T-cell (primary cell): Measurements from ENCODE around the gene CSF2. TPM values are rescaled to one million over a fixed set of nuclear protein-coding genes. Genes with fewer than 3 reads are reported as not detected.

ENCODE experiments used
- ATAC-seq, 4 experiments: fragments of 200-7000 bp in 3 of 4; fragments of 150-1000 bp in 1 of 4; cut with Tn5 transposase; replicated peaks in 1 of 4; 1 replicate in 3 of 4; 2 replicates in 1 of 4; pipeline ENCODE4 v1.10.0; 2021; ENCODE audit warnings: moderate library complexity in 3 of 4, mild to moderate bottlenecking in 2 of 4, moderate number of reproducible peaks in 1 of 4
- CTCF ChIA-PET, 2 donors: fragments of 300-600 bp; sonication (Branson Sonifier 250); formaldehyde crosslinking; loops; one replicate each; lab custom pipeline; 2022; ENCODE audit warnings: antibody characterized with exemption in 2 of 2; lab: Charles Lee
- POLR2A ChIA-PET, 2 donors: fragments of 300-600 bp; sonication (Branson Sonifier 250); formaldehyde crosslinking; loops; one replicate each; lab custom pipeline; 2022; ENCODE audit warnings: antibody characterized with exemption in 2 of 2; lab: Charles Lee
- DNase-seq, 35 experiments: peaks; one replicate each; pipeline versions ENCODE4 v3.0.0 to v3.0.0-alpha.2; 2013 to 2023
- H3K27ac ChIP-seq: one replicate; pipeline ENCODE4 v1.5.1; 2013; ENCODE audit warnings: low read length
- H3K27me3 ChIP-seq, 2 experiments: replicated peaks in 1 of 2; 1 replicate in 1 of 2; 2 replicates in 1 of 2; pipeline versions ENCODE4 v1.6.1 to v1.7.0; 2013; ENCODE audit warnings: low read length in 1 of 2, mixed read lengths in 1 of 2; ENCODE audit not compliant: control insufficient read depth in 2 of 2, insufficient read depth in 2 of 2; ENCODE audit errors: extremely low read depth in 1 of 2
- H3K36me3 ChIP-seq, 2 donors: 1 replicate in 1 of 2; 2 replicates in 1 of 2; pipeline versions ENCODE4 v1.6.1 to v1.7.0; 2013; ENCODE audit warnings: low read length in 1 of 2; ENCODE audit not compliant: control insufficient read depth in 2 of 2, insufficient read depth in 1 of 2; ENCODE audit errors: extremely low read depth in 1 of 2
- H3K4me1 ChIP-seq, 2 experiments: 1 replicate in 1 of 2; 2 replicates in 1 of 2; pipeline versions ENCODE4 v1.6.1 to v1.7.0; 2013; ENCODE audit warnings: low read length in 2 of 2, mixed read lengths in 1 of 2; ENCODE audit not compliant: insufficient read depth in 2 of 2, control insufficient read depth in 1 of 2; ENCODE audit errors: extremely low read depth in 1 of 2
- H3K4me3 ChIP-seq, 2 donors: 1 replicate in 1 of 2; 2 replicates in 1 of 2; pipeline versions ENCODE4 v1.5.1 to v1.7.0; 2013; ENCODE audit warnings: mild to moderate bottlenecking in 2 of 2, low read length in 1 of 2, moderate library complexity in 1 of 2; ENCODE audit not compliant: control insufficient read depth in 1 of 2; ENCODE audit errors: extremely low read depth in 1 of 2
- H3K9me3 ChIP-seq: 2 replicates; pipeline ENCODE4 v1.7.0; 2013
- H3K27ac Mint-ChIP-seq, 2 donors: one replicate each; pipeline ENCODE4 v1.8.0; 2020 to 2021; ENCODE audit warnings: mild to moderate bottlenecking in 2 of 2, mixed read lengths in 2 of 2
- H3K27me3 Mint-ChIP-seq, 2 donors: one replicate each; pipeline ENCODE4 v1.8.0; 2021 to 2022; ENCODE audit warnings: mixed read lengths in 2 of 2
- H3K36me3 Mint-ChIP-seq: one replicate; pipeline ENCODE4 v1.8.0; 2021; ENCODE audit warnings: mixed read lengths
- H3K4me1 Mint-ChIP-seq, 3 donors: one replicate each; pipeline ENCODE4 v1.8.0; 2020 to 2022; ENCODE audit warnings: mixed read lengths in 3 of 3, mild to moderate bottlenecking in 1 of 3
- H3K4me3 Mint-ChIP-seq, 3 donors: one replicate each; pipeline ENCODE4 v1.8.0; 2020 to 2022; ENCODE audit warnings: mild to moderate bottlenecking in 3 of 3, mixed read lengths in 3 of 3, moderate library complexity in 3 of 3
- H3K9me3 Mint-ChIP-seq, 3 donors: one replicate each; pipeline ENCODE4 v1.8.0; 2020 to 2022; ENCODE audit warnings: mixed read lengths in 3 of 3
- WGBS: methylation state at CpG from one replicate; pipeline ENCODE4 v1.1.5; 2013; ENCODE audit warnings: missing lambda C conversion rate; ENCODE audit not compliant: insufficient coverage; 5-methylcytosine and 5-hydroxymethylcytosine counted together
- total RNA-seq, 35 experiments: library from RNA in 6 of 35; stranded (reverse) in 6 of 35; fragments of 120-200 nt in 1 of 35; gene quantifications; one replicate each; pipeline versions ENCODE4 v1.2.1 to v1.2.4 and lab custom pipeline; 2013 to 2026

Gene CSF2
- total RNA-seq (under 1 TPM in 1 of 5 donors, not detected in 4; 0.89 TPM), total RNA-seq (lab: John Stamatoyannopoulos, UW) (0.06 to 1,684 (median 4.1) reads per million in 29 experiments)
- not detected for total RNA-seq (2013)

DNA sequence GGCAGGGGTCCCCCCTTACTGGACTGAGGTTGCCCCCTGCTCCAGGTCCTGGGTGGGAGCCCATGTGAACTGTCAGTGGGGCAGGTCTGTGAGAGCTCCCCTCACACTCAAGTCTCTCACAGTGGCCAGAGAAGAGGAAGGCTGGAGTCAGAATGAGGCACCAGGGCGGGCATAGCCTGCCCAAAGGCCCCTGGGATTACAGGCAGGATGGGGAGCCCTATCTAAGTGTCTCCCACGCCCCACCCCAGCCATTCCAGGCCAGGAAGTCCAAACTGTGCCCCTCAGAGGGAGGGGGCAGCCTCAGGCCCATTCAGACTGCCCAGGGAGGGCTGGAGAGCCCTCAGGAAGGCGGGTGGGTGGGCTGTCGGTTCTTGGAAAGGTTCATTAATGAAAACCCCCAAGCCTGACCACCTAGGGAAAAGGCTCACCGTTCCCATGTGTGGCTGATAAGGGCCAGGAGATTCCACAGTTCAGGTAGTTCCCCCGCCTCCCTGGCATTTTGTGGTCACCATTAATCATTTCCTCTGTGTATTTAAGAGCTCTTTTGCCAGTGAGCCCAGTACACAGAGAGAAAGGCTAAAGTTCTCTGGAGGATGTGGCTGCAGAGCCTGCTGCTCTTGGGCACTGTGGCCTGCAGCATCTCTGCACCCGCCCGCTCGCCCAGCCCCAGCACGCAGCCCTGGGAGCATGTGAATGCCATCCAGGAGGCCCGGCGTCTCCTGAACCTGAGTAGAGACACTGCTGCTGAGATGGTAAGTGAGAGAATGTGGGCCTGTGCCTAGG is at the start of gene CSF2:
Gene CSF2 (plus strand): TSS at position 559 of the 783 bp plus-strand sequence. CDS start 35 bp downstream, at position 594.
- DNase-seq (no peak), ATAC-seq (peak in 1 of 4 experiments; percentile 14)
- CTCF ChIA-PET, result no interaction called here
- no peaks in the 10 kb centered on the region for H3K27me3 ChIP-seq
- peaks cover 0 to 52% (median 23%) of the 10 kb centered on the region in 3 donors for H3K4me1 Mint-ChIP-seq
- no peak within 1 kb of the TSS for H3K27ac ChIP-seq
- no peaks in the 10 kb centered on the region for H3K9me3 Mint-ChIP-seq
- no peak within 1 kb of the TSS for H3K4me3 Mint-ChIP-seq
- WGBS, result 63% methylated on average over 6 of the region's 12 CpGs
- POLR2A ChIA-PET, result no interaction called here
- no peaks in the 10 kb centered on the region for H3K9me3 ChIP-seq
- H3K4me3 ChIP-seq, result no peak within 1 kb of the TSS
- H3K27me3 Mint-ChIP-seq, result no peaks in the 10 kb centered on the region
- H3K36me3 Mint-ChIP-seq, result no peaks in the 10 kb centered on the region
- H3K4me1 ChIP-seq, result peaks cover 0 to 30% of the 10 kb centered on the region in 2 experiments
- peak within 1 kb of the TSS in 1 of 2 donors; percentile 39 for H3K27ac Mint-ChIP-seq
- no peaks in the 10 kb centered on the region for H3K36me3 ChIP-seq

DNA sequence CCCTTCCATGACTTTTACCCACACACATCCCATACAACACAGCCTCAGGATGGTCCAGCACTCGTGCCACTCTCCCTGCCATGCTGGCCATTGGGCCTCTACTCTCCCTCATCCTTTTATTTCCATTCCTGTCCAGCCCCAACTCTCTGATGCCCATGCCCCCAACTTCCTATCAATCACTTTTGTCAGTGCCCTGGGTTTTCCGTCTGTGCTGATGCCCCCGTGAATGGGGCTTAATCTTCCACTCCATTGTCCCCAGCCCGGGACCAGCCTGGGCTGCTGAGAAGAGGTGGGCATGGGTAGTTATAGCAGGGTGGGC is 49.5 kb upstream of the CSF2 start:
- ChIA-PET CTCF (interaction anchor here in 1 of 2 donors (0.7 kb wide), 1 partner anchor 435 kb away, joined by 3 read pairs; no protein-coding TSS in a partner anchor), POLR2A (interaction anchor here in 1 of 2 donors (0.6 kb wide), 1 partner anchor 337 kb away, joined by 3 read pairs; no protein-coding TSS in a partner anchor)
- H3K27ac ChIP-seq, result no peak overlapping the region
- ATAC-seq, result no peak
- WGBS, result 75% methylated on average over 1 of the region's 4 CpGs
- no peak for DNase-seq
- H3K27me3 Mint-ChIP-seq, result peaks cover 0 to 8% of the 10 kb centered on the region in 2 donors
- no peak overlapping the region for H3K4me3 ChIP-seq
- no peaks in the 10 kb centered on the region for H3K9me3 ChIP-seq
- no peak overlapping the region for H3K27ac Mint-ChIP-seq
- no peaks in the 10 kb centered on the region for H3K27me3 ChIP-seq
- H3K9me3 Mint-ChIP-seq, result no peaks in the 10 kb centered on the region
- no peak overlapping the region for H3K4me3 Mint-ChIP-seq
- H3K36me3 Mint-ChIP-seq, result no peaks in the 10 kb centered on the region
- peaks cover 10 to 49% of the 10 kb centered on the region in 2 experiments for H3K4me1 ChIP-seq
- peaks cover 25 to 27% (median 26%) of the 10 kb centered on the region in 3 donors for H3K4me1 Mint-ChIP-seq
- H3K36me3 ChIP-seq, result no peaks in the 10 kb centered on the region

DNA sequence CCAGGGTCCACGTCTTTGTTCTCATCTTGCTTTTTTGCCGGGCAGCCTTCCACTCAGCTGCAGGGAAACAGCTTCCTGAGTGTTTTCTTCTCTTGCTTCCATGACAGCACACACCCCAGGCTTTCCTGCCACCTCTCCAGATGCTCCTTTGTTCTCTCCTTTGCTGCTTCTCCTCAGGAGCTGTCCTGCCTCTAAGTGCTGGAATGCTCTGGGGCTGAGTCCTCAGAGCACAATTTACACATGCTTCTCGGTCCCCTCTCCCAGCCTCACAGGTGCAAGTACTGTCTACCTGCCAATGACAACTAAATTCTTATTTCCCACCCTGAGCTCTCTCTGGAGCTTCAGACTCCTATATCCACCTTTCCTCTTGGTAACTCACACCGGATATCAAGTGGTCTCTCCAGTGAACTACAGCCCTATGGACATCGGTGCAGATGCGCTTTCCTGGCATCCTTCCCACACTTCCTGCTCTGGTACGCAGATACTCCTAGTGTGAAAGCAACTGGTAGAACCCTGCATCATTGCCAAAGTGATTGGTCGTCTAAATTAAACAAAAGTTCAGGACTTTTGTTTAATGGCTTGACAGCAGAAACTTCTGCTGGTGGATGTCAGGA is 48.7 kb upstream of the CSF2 start:
- no peak overlapping the region for H3K4me3 Mint-ChIP-seq
- ChIA-PET CTCF (no interaction called here), POLR2A (interaction anchor here in 1 of 2 donors (0.6 kb wide), 1 partner anchor 1452 kb away, joined by 3 read pairs; no protein-coding TSS in a partner anchor)
- no peak overlapping the region for H3K27ac Mint-ChIP-seq
- WGBS, result 95% methylated on average over 8 of the region's 8 CpGs
- no peaks in the 10 kb centered on the region for H3K9me3 Mint-ChIP-seq
- Histone ChIP-seq H3K27ac (no peak overlapping the region), H3K4me3 (no peak overlapping the region), H3K9me3 (no peaks in the 10 kb centered on the region), H3K36me3 (no peaks in the 10 kb centered on the region), H3K4me1 (peaks cover 4 to 41% of the 10 kb centered on the region in 2 experiments), H3K27me3 (no peaks in the 10 kb centered on the region)
- peak in 1 of 35 experiments; percentile 3 for DNase-seq
- peaks cover 18 to 28% (median 20%) of the 10 kb centered on the region in 3 donors for H3K4me1 Mint-ChIP-seq
- no peak for ATAC-seq
- peaks cover 3 to 13% of the 10 kb centered on the region in 2 donors for H3K27me3 Mint-ChIP-seq
- no peaks in the 10 kb centered on the region for H3K36me3 Mint-ChIP-seq

DNA sequence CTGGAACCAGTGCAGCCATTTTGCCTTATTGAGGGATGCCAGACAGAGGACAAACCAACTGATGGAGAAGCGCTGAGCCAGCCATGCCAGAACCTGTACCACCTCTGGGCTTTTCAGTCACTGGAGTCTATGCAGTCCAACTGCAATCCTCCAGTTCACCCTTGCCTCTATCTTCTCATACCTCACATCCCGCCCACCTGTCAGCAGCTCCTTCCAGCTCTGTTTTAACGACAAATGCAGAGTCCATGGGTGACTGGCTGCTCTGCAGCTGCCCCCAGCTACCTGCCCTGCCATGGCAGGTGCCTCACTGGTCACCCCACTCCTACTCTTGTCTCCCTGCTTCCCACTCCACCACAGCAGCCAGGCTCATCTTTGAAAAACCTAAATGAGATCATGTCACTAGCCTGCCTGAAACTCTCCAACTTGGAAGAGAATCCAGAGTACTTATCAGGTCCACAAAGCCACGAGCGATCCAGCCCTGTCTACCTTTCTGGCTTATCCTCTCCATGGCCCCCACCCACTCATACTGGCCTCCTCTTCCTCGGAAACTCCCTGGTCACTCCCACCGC is 48.1 kb upstream of the CSF2 start:
- WGBS, result 94% methylated on average over 7 of the region's 7 CpGs

DNA sequence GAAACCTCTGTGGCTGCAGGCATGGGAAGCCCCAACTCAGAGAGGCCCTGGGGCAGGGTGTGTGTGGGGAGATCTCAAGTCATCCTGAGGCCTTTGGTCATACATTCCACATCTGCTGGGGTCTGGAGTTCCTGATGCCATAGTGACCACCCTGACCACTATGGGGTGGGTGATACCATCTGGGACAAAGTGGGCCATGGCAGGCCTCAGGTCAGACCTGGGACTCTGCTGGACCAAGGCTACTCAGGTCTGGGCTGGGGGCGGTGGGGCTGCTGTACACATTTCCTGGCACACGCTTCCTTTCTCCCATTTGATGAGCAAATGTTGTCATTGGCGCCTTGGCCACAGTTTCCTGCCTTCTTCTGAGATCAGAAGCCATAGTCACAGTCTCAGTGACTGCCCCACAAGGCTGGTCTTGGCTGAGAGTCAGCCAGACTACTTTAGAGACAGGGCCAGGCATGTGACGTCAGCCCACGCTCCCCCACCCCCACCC is 47.0 kb upstream of the CSF2 start:
- peaks cover 5 to 20% (median 6%) of the 10 kb centered on the region in 3 donors for H3K4me1 Mint-ChIP-seq
- peak in 31 of 35 experiments; percentile 24 to 78 (median 44) for DNase-seq
- H3K36me3 ChIP-seq, result no peaks in the 10 kb centered on the region
- POLR2A ChIA-PET, result no interaction called here
- H3K9me3 Mint-ChIP-seq, result no peaks in the 10 kb centered on the region
- no peak overlapping the region for H3K4me3 ChIP-seq
- no peaks in the 10 kb centered on the region for H3K36me3 Mint-ChIP-seq
- no peaks in the 10 kb centered on the region for H3K9me3 ChIP-seq
- H3K27ac ChIP-seq, result peak overlapping the region; percentile 35
- WGBS, result 10% methylated on average over 3 of the region's 5 CpGs
- H3K4me1 ChIP-seq, result peaks cover 0 to 28% of the 10 kb centered on the region in 2 experiments
- H3K27me3 Mint-ChIP-seq, result peaks cover 6 to 22% of the 10 kb centered on the region in 2 donors
- peak in 3 of 4 experiments; percentile 53 to 87 (median 81) for ATAC-seq
- CTCF ChIA-PET, result no interaction called here
- peaks cover 0 to 7% of the 10 kb centered on the region in 2 experiments for H3K27me3 ChIP-seq
- no peak overlapping the region for H3K4me3 Mint-ChIP-seq
- peak overlapping the region in 1 of 2 donors; percentile 46 for H3K27ac Mint-ChIP-seq

More for the DNA sequence above, 48.1 kb upstream of the CSF2 start:
- peaks cover 3 to 19% of the 10 kb centered on the region in 2 donors for H3K27me3 Mint-ChIP-seq
- Histone ChIP-seq H3K27me3 (peaks cover 0 to 6% of the 10 kb centered on the region in 2 experiments), H3K4me1 (peaks cover under 1 to 35% of the 10 kb centered on the region in 2 experiments), H3K27ac (no peak overlapping the region), H3K4me3 (no peak overlapping the region), H3K9me3 (no peaks in the 10 kb centered on the region), H3K36me3 (no peaks in the 10 kb centered on the region)
- no peak overlapping the region for H3K4me3 Mint-ChIP-seq
- ATAC-seq, result no peak
- H3K4me1 Mint-ChIP-seq, result peaks cover 12 to 25% (median 14%) of the 10 kb centered on the region in 3 donors
- no peak overlapping the region for H3K27ac Mint-ChIP-seq
- no peaks in the 10 kb centered on the region for H3K9me3 Mint-ChIP-seq
- peak in 1 of 35 experiments; percentile 3 for DNase-seq
- ChIA-PET POLR2A (interaction anchor here in 1 of 2 donors (0.6 kb wide), 1 partner anchor 1452 kb away, joined by 3 read pairs; no protein-coding TSS in a partner anchor), CTCF (no interaction called here)
- H3K36me3 Mint-ChIP-seq, result no peaks in the 10 kb centered on the region

DNA sequence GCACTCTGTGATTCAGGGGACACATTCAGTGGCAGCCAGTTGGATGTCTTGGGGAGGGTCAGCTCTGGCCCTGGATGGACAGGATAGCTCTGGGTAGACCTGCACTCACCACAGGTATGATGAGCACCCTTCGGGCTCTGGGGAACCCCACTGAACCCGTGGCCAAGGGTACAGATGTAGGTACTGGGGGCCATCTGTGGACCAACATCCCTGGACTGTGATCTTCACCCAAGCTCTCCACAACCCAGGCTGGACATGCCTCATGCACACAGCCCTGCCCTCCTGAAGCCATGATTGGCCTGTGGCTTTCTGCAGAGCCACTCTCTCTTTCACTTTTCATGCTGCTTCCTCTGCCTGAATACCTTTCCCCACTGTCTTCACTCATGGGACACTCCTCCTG is 46.6 kb upstream of the CSF2 start:
- Mint-ChIP-seq H3K36me3 (no peaks in the 10 kb centered on the region), H3K27me3 (peaks cover 6 to 22% of the 10 kb centered on the region in 2 donors), H3K4me1 (peaks cover 5 to 20% (median 6%) of the 10 kb centered on the region in 3 donors), H3K9me3 (no peaks in the 10 kb centered on the region), H3K4me3 (peak overlapping the region in 1 of 3 donors; percentile 30), H3K27ac (no peak overlapping the region)
- Histone ChIP-seq H3K4me3 (no peak overlapping the region), H3K27ac (peak overlapping the region; percentile 35), H3K36me3 (no peaks in the 10 kb centered on the region), H3K4me1 (peaks cover 0 to 28% of the 10 kb centered on the region in 2 experiments), H3K27me3 (peaks cover 0 to 7% of the 10 kb centered on the region in 2 experiments), H3K9me3 (no peaks in the 10 kb centered on the region)
- DNase-seq (peak in 1 of 35 experiments; percentile 34), ATAC-seq (no peak)
- WGBS, result no CpG with 5 or more reads among the region's 2 CpGs
- ChIA-PET POLR2A (no interaction called here), CTCF (no interaction called here)
